Purkinje cell (primary cell): ENCODE data around the gene ZNF608. TPM values are rescaled to one million over a fixed set of nuclear protein-coding genes. Genes with fewer than 3 reads are reported as not detected.

Experiments
- polyA plus RNA-seq: library from polyadenylated mRNA; unstranded; fragments of >200 nt; fragmentation: Nextera tagmentation; gene quantifications from 2 replicates; pipeline ENCODE4 v1.2.1, GENCODE V29; 2014

Gene ZNF608, protein sequence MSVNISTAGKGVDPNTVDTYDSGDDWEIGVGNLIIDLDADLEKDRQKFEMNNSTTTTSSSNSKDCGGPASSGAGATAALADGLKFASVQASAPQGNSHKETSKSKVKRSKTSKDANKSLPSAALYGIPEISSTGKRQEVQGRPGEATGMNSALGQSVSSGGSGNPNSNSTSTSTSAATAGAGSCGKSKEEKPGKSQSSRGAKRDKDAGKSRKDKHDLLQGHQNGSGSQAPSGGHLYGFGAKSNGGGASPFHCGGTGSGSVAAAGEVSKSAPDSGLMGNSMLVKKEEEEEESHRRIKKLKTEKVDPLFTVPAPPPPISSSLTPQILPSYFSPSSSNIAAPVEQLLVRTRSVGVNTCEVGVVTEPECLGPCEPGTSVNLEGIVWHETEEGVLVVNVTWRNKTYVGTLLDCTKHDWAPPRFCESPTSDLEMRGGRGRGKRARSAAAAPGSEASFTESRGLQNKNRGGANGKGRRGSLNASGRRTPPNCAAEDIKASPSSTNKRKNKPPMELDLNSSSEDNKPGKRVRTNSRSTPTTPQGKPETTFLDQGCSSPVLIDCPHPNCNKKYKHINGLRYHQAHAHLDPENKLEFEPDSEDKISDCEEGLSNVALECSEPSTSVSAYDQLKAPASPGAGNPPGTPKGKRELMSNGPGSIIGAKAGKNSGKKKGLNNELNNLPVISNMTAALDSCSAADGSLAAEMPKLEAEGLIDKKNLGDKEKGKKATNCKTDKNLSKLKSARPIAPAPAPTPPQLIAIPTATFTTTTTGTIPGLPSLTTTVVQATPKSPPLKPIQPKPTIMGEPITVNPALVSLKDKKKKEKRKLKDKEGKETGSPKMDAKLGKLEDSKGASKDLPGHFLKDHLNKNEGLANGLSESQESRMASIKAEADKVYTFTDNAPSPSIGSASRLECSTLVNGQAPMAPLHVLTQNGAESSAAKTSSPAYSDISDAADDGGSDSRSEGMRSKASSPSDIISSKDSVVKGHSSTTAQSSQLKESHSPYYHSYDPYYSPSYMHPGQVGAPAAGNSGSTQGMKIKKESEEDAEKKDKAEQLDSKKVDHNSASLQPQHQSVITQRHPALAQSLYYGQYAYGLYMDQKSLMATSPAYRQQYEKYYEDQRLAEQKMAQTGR (N-terminal part only)
- polyA plus RNA-seq = 15.7 and 21.2 TPM in 2 replicates

DNA sequence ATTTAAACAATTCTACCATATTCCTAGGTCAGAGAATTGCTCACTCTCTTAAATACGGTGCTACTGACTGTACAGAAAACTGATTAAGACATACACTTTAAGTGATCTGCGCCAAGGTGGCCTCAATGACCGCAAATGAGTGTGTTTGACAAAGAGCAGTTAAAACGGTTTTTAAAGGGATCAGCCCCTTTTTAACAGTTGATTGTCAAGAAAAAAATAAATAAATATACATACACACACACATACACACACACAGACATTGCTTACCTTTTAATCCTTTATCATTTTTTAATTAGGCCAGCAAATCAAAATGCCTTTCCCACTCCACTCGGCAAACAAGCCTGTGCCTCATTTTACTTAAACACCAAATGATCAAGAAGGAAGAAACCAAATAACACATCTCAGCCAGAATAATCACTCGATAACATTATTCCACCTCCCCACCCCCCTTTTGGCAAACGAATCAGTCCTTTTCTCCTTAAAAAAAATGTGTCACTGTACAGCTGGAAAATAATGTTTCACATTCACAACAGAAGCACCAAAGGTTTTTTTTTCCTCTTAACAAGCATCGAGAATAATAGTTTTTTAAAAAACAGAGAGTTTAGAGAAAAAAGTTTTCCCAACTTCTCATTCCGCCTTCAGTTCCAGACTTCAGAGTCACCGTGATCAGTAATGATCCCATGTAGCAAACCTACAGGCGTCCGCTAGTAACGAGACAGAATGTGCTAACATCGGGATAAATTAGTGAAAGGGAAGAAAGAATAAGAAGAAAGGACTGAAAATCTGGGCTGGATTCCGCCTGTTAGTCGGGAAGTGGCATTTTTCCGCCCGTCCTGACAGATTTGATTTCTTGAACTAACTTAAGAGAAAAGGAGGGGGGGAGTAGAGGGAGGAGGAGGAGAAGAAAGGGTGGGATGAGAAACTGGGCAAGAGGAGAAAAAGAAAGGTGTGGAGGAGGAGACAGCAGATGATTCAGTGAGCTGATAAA, at the start of gene ZNF608:
ZNF608 (minus strand) TSS at position 712 of the 988 bp plus-strand sequence. CDS start 1,650 bp downstream, outside the sequence.

